H1 (cell line): Measurements from ENCODE around the gene MOB3B. TPM values are rescaled to one million over a fixed set of nuclear protein-coding genes. Genes with fewer than 3 reads are reported as not detected.

Experiments
- EGR1 ChIP-seq: IDR thresholded peaks from 2 replicates; pipeline ENCODE4 v1.6.1; 2011; ENCODE audit warnings: low read depth, low read length, borderline replicate concordance
- KDM4A ChIP-seq: IDR thresholded peaks from one replicate; pipeline ENCODE4 v1.7.1; 2012; ENCODE audit warnings: low read depth, mild to moderate bottlenecking, moderate library complexity, low read length, inconsistent platforms; ENCODE audit not compliant: severe bottlenecking
- NRF1 ChIP-seq: IDR thresholded peaks from 2 replicates; pipeline ENCODE4 v1.6.1; 2011; ENCODE audit warnings: mild to moderate bottlenecking, low read depth, low read length, improper control_type of control experiment
- RFX5 ChIP-seq: IDR thresholded peaks from 2 replicates; pipeline ENCODE4 v1.6.1; 2011; ENCODE audit warnings: low read depth, low read length, improper control_type of control experiment, borderline replicate concordance
- SIX5 ChIP-seq: IDR thresholded peaks from 2 replicates; pipeline ENCODE4 v1.6.1; 2011; ENCODE audit warnings: mild to moderate bottlenecking, low read depth, low read length
- SUZ12 ChIP-seq: fragments of 200-600 bp; sonication (generic); IDR thresholded peaks from 2 replicates; pipeline ENCODE4 v1.6.1; 2012; ENCODE audit warnings: mild to moderate bottlenecking, inconsistent platforms, low read length, moderate library complexity, mixed read lengths
- TAF1 ChIP-seq: IDR thresholded peaks from 2 replicates; pipeline ENCODE4 v1.6.1; 2011; ENCODE audit warnings: mild to moderate bottlenecking, low read depth, low read length
- TEAD4 ChIP-seq: IDR thresholded peaks from 2 replicates; pipeline ENCODE4 v1.6.1; 2012; ENCODE audit warnings: low read depth, low read length, inconsistent platforms, mixed read lengths
- polyA plus RNA-seq, 7 experiments: library from polyadenylated mRNA; depleted of rRNA in 3 of 7; stranded (reverse) in 5 of 7; unstranded in 2 of 7; fragments of >200 nt in 5 of 7; fragments of 200-250 nt in 2 of 7; gene quantifications; 1 replicate in 5 of 7; 2 replicates in 1 of 7; 4 replicates in 1 of 7; pipeline versions ENCODE4 v1.2.1 to v1.2.3, GENCODE V29; 2011 to 2013; ENCODE audit warnings: missing spikeins in 2 of 7, mixed read lengths in 2 of 7
- total RNA-seq: library from RNA; stranded (reverse); fragmentation: NEBNext Ultra II Directional; extraction: Animal tissue kit (Norgen Biotek cat#: 25700); gene quantifications from 2 replicates; pipeline ENCODE4 v1.2.1, GENCODE V29; 2021
- TF ChIP-seq, protein P1 (sequence below): IDR thresholded peaks from 2 replicates; pipeline ENCODE4 v1.6.1; 2012; ENCODE audit warnings: inconsistent platforms

Gene MOB3B
- total and polyA plus RNA-seq, 2 of the 8 experiments (the other 6 are each of a cell fraction or from before 2014, with no cell fraction given): 12.7 to 16.1 TPM

DNA sequence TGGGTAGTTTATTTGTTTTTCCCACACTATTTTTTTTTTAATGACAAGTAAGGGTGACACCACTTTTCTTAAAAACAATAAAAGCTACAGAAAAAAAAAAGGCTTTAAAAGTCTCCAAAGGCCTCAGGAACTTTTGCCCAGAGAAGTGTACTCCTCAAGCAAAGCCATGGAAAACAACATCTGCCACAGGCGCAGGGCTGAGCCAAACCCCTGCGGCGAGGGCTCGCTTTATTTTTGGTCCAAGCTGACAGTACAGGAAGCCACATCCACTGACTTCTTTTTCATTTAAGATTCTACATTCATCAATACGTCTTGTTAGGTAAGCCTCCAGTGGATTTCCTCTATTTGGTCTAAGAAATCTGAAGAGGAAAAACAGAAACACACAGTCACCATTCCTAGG lies 57.4 kb downstream of the MOB3B start (continued):
- TF ChIP-seq EGR1: no peak
- TF ChIP-seq KDM4A: no peak
- TF ChIP-seq TEAD4: no peak
- TF ChIP-seq SIX5: no peak
- no peak for TF ChIP-seq SUZ12
- no peak for TF ChIP-seq RFX5
- TF ChIP-seq TAF1: no peak
- TF ChIP-seq, protein P1, sequence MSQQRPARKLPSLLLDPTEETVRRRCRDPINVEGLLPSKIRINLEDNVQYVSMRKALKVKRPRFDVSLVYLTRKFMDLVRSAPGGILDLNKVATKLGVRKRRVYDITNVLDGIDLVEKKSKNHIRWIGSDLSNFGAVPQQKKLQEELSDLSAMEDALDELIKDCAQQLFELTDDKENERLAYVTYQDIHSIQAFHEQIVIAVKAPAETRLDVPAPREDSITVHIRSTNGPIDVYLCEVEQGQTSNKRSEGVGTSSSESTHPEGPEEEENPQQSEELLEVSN: no peak
- TF ChIP-seq NRF1: no peak
